ENCODE measurements around the gene POMC.
"Not testable (repeated sequence)": the region's sequence is repeated elsewhere in the genome, so short reads cannot be mapped to it uniquely, and the experiment has no call there.

The POMC gene

DNA sequence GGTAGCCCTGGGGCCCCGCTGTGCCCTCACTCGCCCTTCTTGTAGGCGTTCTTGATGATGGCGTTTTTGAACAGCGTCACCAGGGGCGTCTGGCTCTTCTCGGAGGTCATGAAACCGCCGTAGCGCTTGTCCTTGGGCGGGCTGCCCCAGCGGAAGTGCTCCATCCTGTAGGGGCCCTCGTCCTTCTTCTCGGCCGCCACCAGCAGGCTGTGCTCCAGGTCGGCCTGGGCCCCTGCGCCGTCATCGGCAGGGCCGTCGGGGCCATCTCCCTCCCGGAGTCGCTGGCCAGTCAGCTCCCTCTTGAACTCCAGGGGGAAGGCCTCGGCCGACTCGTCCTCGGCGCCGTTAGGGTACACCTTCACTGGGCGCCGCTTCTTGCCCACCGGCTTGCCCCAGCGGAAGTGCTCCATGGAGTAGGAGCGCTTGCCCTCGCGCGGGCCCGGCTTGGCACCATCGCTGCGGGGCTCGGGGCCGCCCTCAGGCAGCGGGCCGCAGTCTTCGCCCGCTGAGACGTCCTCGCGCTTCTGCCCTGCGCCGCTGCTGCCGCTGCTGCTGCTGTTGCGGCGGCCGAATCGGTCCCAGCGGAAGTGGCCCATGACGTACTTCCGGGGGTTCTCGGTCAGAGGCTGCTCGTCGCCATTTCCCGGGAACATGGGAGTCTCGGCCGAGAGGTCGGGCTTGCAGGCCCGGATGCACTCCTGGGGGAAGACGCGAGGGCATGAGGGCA, 7.2 kb downstream of the POMC start:
- Histone ChIP-seq H3K4me3 (ENCODE audit: low read depth in 1 of 2, low read length in 2 of 2) (peak overlapping the region; percentile 57 to 66), H3K27ac (ENCODE audit: low read depth, low read length) (peak overlapping the region; percentile 32), H3K4me1 (ENCODE audit: control insufficient read depth in 1 of 2, insufficient read depth in 2 of 2, low read length in 2 of 2) (no peaks in the 10 kb centered on the region), H3K36me3 (ENCODE audit: control insufficient read depth in 1 of 2, insufficient read depth in 2 of 2, low read length in 2 of 2) (no peaks in the 10 kb centered on the region), H3K27me3 (ENCODE audit: control insufficient read depth in 1 of 2, insufficient read depth in 2 of 2, low read length in 2 of 2) (peaks cover 2 to 11% of the 10 kb centered on the region in 2 donors), H3K9ac (ENCODE audit: low read depth in 1 of 2, low read length in 2 of 2) (no peak overlapping the region), H3K9me3 (ENCODE audit: control insufficient read depth in 1 of 2, low read length in 2 of 2) (no peaks in the 10 kb centered on the region)

DNA sequence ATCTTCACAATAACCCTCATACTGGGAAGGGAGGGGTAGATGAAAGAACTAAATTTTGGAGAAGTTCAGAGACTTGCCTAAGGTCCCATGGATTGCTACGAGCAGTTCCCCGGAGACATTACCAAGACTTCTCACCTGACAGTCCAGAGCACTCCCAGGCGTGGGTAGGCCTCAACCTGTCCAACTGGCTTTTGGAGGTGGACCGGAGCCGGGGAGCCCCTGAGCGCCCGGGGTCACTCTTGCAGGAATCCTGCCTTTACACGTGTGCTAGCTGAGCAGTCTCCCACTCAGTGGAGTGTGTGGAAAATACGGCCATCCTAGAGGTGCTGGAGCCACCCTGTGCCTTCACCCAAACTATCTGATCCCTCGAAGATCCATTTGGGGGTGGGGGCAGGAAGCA, 8.0 kb downstream of the POMC start:
- Histone ChIP-seq H3K27ac (ENCODE audit: low read depth, low read length) (no peak overlapping the region), H3K36me3 (ENCODE audit: control insufficient read depth in 1 of 2, insufficient read depth in 2 of 2, low read length in 2 of 2) (no peaks in the 10 kb centered on the region), H3K27me3 (ENCODE audit: control insufficient read depth in 1 of 2, insufficient read depth in 2 of 2, low read length in 2 of 2) (peaks cover 0 to 8% of the 10 kb centered on the region in 2 donors), H3K4me1 (ENCODE audit: control insufficient read depth in 1 of 2, insufficient read depth in 2 of 2, low read length in 2 of 2) (no peaks in the 10 kb centered on the region), H3K4me3 (ENCODE audit: low read depth in 1 of 2, low read length in 2 of 2) (peak overlapping the region in 1 of 2 donors; percentile 57), H3K9ac (ENCODE audit: low read depth in 1 of 2, low read length in 2 of 2) (no peak overlapping the region), H3K9me3 (ENCODE audit: control insufficient read depth in 1 of 2, low read length in 2 of 2) (no peaks in the 10 kb centered on the region)

DNA sequence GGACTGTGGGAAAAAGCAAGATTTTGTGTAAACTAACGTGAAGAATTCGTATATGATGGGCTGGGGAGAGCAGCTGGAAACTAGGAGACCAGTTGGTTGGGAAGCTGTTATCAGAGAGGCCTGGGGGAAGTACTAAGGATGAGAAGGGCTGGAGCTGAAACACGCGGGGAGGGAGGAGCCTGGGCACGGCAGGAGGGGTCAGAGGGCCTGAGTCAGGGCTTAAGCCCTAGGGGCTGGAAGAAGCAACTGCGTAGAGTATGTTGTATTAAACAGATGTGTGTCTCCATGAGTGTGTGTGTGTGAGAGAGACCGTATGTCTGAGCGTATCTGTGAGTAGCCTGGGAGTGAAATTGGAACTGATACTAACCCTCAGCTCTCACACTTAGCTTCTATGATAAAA, 8.4 kb downstream of the POMC start:
- no peaks in the 10 kb centered on the region for H3K9me3 ChIP-seq (ENCODE audit: control insufficient read depth in 1 of 2, low read length in 2 of 2)
- H3K27me3 ChIP-seq (ENCODE audit: control insufficient read depth in 1 of 2, insufficient read depth in 2 of 2, low read length in 2 of 2), result peaks cover 0 to 8% of the 10 kb centered on the region in 2 donors
- H3K36me3 ChIP-seq (ENCODE audit: control insufficient read depth in 1 of 2, insufficient read depth in 2 of 2, low read length in 2 of 2), result no peaks in the 10 kb centered on the region
- H3K4me3 ChIP-seq (ENCODE audit: low read depth in 1 of 2, low read length in 2 of 2), result no peak overlapping the region
- H3K4me1 ChIP-seq (ENCODE audit: control insufficient read depth in 1 of 2, insufficient read depth in 2 of 2, low read length in 2 of 2), result no peaks in the 10 kb centered on the region
- H3K9ac ChIP-seq (ENCODE audit: low read depth in 1 of 2, low read length in 2 of 2), result no peak overlapping the region
- H3K27ac ChIP-seq (ENCODE audit: low read depth, low read length), result no peak overlapping the region

DNA sequence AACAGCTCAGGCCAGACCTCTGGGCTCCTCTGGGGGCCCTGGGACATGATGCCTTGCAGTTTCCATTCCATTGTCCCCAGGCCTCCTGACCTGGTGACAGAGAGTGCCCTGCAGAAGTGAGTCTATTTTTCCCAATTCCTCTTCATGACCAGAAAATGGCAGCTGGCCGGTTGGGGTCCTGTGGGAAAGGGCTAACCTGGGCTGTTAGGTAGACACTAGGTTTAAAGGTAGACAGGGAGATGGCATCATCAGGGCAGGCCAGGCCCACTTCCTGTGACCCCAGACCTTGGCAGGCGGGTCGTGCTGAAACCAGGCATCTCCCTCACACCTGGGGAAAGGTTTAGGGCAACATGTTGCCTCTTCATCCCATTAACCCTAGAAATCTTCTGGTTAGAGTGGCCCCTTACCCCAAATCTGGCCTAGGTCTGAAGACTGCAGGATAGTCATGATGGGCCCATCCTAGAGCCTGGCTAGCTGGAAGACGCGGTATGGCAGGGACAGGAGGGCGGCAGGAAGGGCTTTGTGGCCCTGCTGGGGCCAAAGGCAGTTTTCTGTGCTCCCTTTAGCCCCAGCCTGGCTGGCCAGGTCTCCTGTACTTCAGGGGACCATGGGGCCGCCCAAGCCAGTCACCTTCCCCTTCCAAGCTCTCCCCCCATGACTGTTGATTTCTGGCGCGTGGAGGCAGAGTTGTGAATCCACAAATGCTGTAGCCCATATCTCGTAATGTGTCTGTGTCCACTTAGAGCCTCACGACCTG, 10.1 kb downstream of the POMC start:
- Histone ChIP-seq H3K4me1 (ENCODE audit: control insufficient read depth in 1 of 2, insufficient read depth in 2 of 2, low read length in 2 of 2) (no peaks in the 10 kb centered on the region), H3K9ac (ENCODE audit: low read depth in 1 of 2, low read length in 2 of 2) (no peak overlapping the region), H3K27ac (ENCODE audit: low read depth, low read length) (no peak overlapping the region), H3K27me3 (ENCODE audit: control insufficient read depth in 1 of 2, insufficient read depth in 2 of 2, low read length in 2 of 2) (no peaks in the 10 kb centered on the region), H3K4me3 (ENCODE audit: low read depth in 1 of 2, low read length in 2 of 2) (no peak overlapping the region), H3K36me3 (ENCODE audit: control insufficient read depth in 1 of 2, insufficient read depth in 2 of 2, low read length in 2 of 2) (no peaks in the 10 kb centered on the region), H3K9me3 (ENCODE audit: control insufficient read depth in 1 of 2, low read length in 2 of 2) (no peaks in the 10 kb centered on the region)

DNA sequence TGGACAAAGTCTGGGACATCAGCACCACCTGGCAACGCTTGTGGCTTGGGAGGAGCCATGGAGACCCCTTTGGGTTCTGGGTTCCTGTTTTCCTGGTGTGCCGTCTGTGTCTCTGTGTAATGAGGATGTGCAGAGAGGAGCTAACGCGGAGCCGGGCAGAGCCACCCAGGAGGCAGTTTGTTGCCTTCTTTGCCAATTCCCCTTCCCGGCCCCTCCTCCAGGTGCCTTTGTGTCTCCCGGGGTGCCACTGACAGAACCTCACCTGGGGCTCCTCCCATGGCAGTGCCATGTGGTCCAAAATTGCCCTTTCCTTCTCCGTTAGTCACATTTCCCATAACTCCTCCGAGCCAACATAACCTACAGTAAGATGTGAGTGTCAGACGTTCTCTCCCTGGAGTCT, 13.0 kb downstream of the POMC start:
- Histone ChIP-seq H3K4me3 (ENCODE audit: low read depth in 1 of 2, low read length in 2 of 2) (no peak overlapping the region), H3K27me3 (ENCODE audit: control insufficient read depth in 1 of 2, insufficient read depth in 2 of 2, low read length in 2 of 2) (no peaks in the 10 kb centered on the region), H3K4me1 (ENCODE audit: control insufficient read depth in 1 of 2, insufficient read depth in 2 of 2, low read length in 2 of 2) (no peaks in the 10 kb centered on the region), H3K36me3 (ENCODE audit: control insufficient read depth in 1 of 2, insufficient read depth in 2 of 2, low read length in 2 of 2) (no peaks in the 10 kb centered on the region), H3K9me3 (ENCODE audit: control insufficient read depth in 1 of 2, low read length in 2 of 2) (no peaks in the 10 kb centered on the region), H3K27ac (ENCODE audit: low read depth, low read length) (no peak overlapping the region), H3K9ac (ENCODE audit: low read depth in 1 of 2, low read length in 2 of 2) (no peak overlapping the region)

DNA sequence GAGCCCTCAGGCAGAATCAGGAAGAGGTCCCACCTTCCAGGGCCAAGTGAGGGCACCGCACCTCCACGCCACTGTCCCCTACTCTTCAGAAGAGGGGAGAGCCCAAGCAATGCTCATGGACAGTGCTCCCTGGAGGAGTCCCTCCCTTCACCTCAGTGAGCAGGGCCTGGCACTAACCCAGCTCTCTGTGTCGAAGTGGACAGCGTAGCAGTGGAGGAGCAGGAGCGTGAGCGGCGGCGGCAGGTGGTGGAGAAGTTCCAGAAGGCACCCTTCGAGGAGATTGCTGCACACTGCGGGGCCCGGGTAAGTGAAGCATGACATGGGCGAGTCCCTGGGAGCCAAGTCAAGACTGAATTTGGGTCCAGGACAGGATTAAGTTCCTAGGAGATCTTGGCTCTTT, 16.7 kb downstream of the POMC start:
- Histone ChIP-seq H3K36me3 (ENCODE audit: control insufficient read depth in 1 of 2, insufficient read depth in 2 of 2, low read length in 2 of 2) (no peaks in the 10 kb centered on the region), H3K4me1 (ENCODE audit: control insufficient read depth in 1 of 2, insufficient read depth in 2 of 2, low read length in 2 of 2) (no peaks in the 10 kb centered on the region), H3K9ac (ENCODE audit: low read depth in 1 of 2, low read length in 2 of 2) (no peak overlapping the region), H3K9me3 (ENCODE audit: control insufficient read depth in 1 of 2, low read length in 2 of 2) (no peaks in the 10 kb centered on the region), H3K27ac (ENCODE audit: low read depth, low read length) (no peak overlapping the region), H3K27me3 (ENCODE audit: control insufficient read depth in 1 of 2, insufficient read depth in 2 of 2, low read length in 2 of 2) (no peaks in the 10 kb centered on the region), H3K4me3 (ENCODE audit: low read depth in 1 of 2, low read length in 2 of 2) (no peak overlapping the region)

DNA sequence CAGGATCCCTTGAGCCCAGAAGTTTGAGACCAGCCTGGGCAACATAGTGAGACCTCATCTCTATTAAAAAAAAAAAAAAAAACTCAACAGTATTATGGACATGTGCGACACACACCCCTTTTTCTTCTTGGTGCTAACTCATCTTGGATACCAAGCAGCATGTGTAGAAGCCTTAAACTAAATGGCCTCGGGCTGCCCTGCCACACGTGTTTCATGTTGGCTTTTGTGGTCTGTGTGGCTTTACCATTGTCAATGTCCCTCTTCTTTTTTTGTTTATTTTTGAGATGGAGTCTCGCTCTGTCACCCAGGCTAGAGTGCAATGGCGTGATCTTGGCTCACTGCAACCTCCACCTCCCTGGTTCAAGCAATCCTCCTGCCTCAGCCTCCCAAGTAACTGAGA, 17.4 kb downstream of the POMC start:
- H3K9me3 ChIP-seq (ENCODE audit: control insufficient read depth in 1 of 2, low read length in 2 of 2); H3K4me3 ChIP-seq (ENCODE audit: low read depth in 1 of 2, low read length in 2 of 2); H3K27ac ChIP-seq (ENCODE audit: low read depth, low read length); H3K9ac ChIP-seq (ENCODE audit: low read depth in 1 of 2, low read length in 2 of 2); H3K4me1 ChIP-seq (ENCODE audit: control insufficient read depth in 1 of 2, insufficient read depth in 2 of 2, low read length in 2 of 2); H3K36me3 ChIP-seq (ENCODE audit: control insufficient read depth in 1 of 2, insufficient read depth in 2 of 2, low read length in 2 of 2); H3K27me3 ChIP-seq (ENCODE audit: control insufficient read depth in 1 of 2, insufficient read depth in 2 of 2, low read length in 2 of 2): not testable (repeated sequence)

DNA sequence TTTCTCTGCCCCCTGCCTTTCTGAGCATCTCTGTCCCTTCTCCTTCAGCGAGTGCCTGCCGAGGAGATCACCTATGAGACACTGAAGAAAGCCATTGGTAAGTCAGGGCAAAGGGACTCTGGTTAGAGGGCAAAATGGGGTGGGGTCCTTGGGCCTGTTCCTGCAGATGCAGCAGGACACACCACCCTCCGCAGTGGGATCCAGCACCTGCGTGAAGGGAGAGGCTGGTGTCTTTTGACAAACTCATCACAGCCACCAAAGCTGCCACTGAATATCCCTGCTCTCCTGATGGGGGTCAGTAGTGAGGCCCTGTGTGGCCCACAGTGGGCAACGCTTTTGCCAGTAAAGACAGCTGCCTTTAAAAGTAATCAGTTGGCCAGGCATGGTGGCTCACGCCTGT, 18.7 kb downstream of the POMC start:
- no peaks in the 10 kb centered on the region for H3K27me3 ChIP-seq (ENCODE audit: control insufficient read depth in 1 of 2, insufficient read depth in 2 of 2, low read length in 2 of 2)
- no peaks in the 10 kb centered on the region for H3K9me3 ChIP-seq (ENCODE audit: control insufficient read depth in 1 of 2, low read length in 2 of 2)
- H3K4me3 ChIP-seq (ENCODE audit: low read depth in 1 of 2, low read length in 2 of 2), result no peak overlapping the region
- no peak overlapping the region for H3K9ac ChIP-seq (ENCODE audit: low read depth in 1 of 2, low read length in 2 of 2)
- H3K36me3 ChIP-seq (ENCODE audit: control insufficient read depth in 1 of 2, insufficient read depth in 2 of 2, low read length in 2 of 2), result no peaks in the 10 kb centered on the region
- no peak overlapping the region for H3K27ac ChIP-seq (ENCODE audit: low read depth, low read length)
- no peaks in the 10 kb centered on the region for H3K4me1 ChIP-seq (ENCODE audit: control insufficient read depth in 1 of 2, insufficient read depth in 2 of 2, low read length in 2 of 2)

DNA sequence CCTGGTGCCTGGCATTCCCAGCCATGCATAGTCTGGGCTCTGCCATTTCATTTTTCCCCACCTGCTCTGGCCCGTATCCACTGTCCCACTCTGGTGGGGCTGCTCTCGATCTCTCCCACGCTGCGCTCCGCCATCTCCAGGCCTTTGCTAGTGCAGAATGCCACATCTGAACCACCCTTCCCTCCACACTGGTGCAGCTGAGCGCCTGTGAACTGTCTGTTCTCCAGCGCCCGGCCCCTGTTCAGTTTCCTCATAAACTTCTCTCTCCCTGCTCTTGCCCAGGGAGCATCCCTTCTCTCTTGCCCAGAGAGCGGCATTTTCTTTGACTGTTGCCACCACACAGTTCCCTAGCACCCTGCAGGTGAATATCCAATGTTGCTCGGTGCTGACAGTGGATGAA, 21.5 kb downstream of the POMC start:
- H3K27ac ChIP-seq (ENCODE audit: low read depth, low read length), result no peak overlapping the region
- no peaks in the 10 kb centered on the region for H3K36me3 ChIP-seq (ENCODE audit: control insufficient read depth in 1 of 2, insufficient read depth in 2 of 2, low read length in 2 of 2)
- no peaks in the 10 kb centered on the region for H3K9me3 ChIP-seq (ENCODE audit: control insufficient read depth in 1 of 2, low read length in 2 of 2)
- no peaks in the 10 kb centered on the region for H3K27me3 ChIP-seq (ENCODE audit: control insufficient read depth in 1 of 2, insufficient read depth in 2 of 2, low read length in 2 of 2)
- H3K4me1 ChIP-seq (ENCODE audit: control insufficient read depth in 1 of 2, insufficient read depth in 2 of 2, low read length in 2 of 2), result no peaks in the 10 kb centered on the region
- no peak overlapping the region for H3K4me3 ChIP-seq (ENCODE audit: low read depth in 1 of 2, low read length in 2 of 2)
- H3K9ac ChIP-seq (ENCODE audit: low read depth in 1 of 2, low read length in 2 of 2), result no peak overlapping the region

DNA sequence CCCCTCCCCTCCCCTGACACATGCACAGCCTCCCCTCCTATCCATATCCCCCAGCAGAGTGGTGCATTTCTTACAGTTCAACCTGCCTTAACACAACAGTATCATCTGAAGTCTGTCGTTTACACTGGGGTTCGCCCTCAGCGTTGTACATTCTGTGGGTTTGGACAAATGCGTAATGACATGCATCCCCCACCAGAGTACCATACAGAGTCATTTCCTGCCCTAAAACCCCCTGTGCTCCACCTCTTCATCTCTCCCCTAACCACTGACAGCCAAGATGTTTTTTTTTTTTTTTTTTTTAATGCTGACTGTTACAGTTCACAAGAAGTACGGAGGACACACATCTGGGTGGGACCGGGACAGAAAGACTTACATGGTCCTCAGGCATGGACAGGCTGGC, 22.6 kb downstream of the POMC start:
- no peak overlapping the region for H3K9ac ChIP-seq (ENCODE audit: low read depth in 1 of 2, low read length in 2 of 2)
- H3K4me3 ChIP-seq (ENCODE audit: low read depth in 1 of 2, low read length in 2 of 2), result no peak overlapping the region
- no peaks in the 10 kb centered on the region for H3K4me1 ChIP-seq (ENCODE audit: control insufficient read depth in 1 of 2, insufficient read depth in 2 of 2, low read length in 2 of 2)
- no peaks in the 10 kb centered on the region for H3K9me3 ChIP-seq (ENCODE audit: control insufficient read depth in 1 of 2, low read length in 2 of 2)
- no peaks in the 10 kb centered on the region for H3K36me3 ChIP-seq (ENCODE audit: control insufficient read depth in 1 of 2, insufficient read depth in 2 of 2, low read length in 2 of 2)
- no peaks in the 10 kb centered on the region for H3K27me3 ChIP-seq (ENCODE audit: control insufficient read depth in 1 of 2, insufficient read depth in 2 of 2, low read length in 2 of 2)
- no peak overlapping the region for H3K27ac ChIP-seq (ENCODE audit: low read depth, low read length)

Data from duodenal mucosa (tissue), 2 donors.